Measurements from ENCODE around the gene PTOV1. TPM values are rescaled to one million over a fixed set of nuclear protein-coding genes. Genes with fewer than 3 reads are reported as not detected.

The PTOV1 gene
- total and polyA plus RNA-seq, 2 of the 8 experiments (the other 6 are each of a cell fraction or from before 2014, with no cell fraction given) = 147 to 251 TPM

GRCh38 chr19:49831592-49831991 lies 19.4 kb upstream of the PTOV1 start:
- H2AK5ac ChIP-seq (ENCODE audit: low read depth, low read length) = no peak overlapping the region
- H2BK5ac ChIP-seq (ENCODE audit: low read depth, low read length) = no peak overlapping the region
- no peak overlapping the region for H3K18ac ChIP-seq (ENCODE audit: extremely low read depth, low read length)
- H2BK120ac ChIP-seq (replicated peaks; ENCODE audit: low read depth, low read length) = no peak overlapping the region
- H3K4me1 ChIP-seq (replicated peaks in 1 of 4; ENCODE audit: control insufficient read depth in 3 of 4, insufficient read depth in 4 of 4, low read length in 3 of 4) = no peaks in the 10 kb centered on the region
- DNase-seq (ENCODE audit: low read depth in 1 of 2, low spot score in 2 of 2) (no peak), FAIRE-seq (no peak)
- peaks cover 8% of the 10 kb centered on the region for H3K79me1 ChIP-seq (ENCODE audit: low read depth, low read length)
- WGBS, 2 experiments (ENCODE audit: extremely low coverage in 1 of 2, insufficient coverage in 1 of 2, insufficient read length in 1 of 2, insufficient replicate concordance in 2 of 2, low coverage in 1 of 2, low lambda C conversion rate in 2 of 2, missing lambda C conversion rate in 1 of 2) = 86% methylated on average over 8 of the region's 8 CpGs; no CpG with 5 or more reads in 1 of the 2 experiments
- ChIA-PET POLR2A (ENCODE audit: partially characterized antibody) (interaction anchor here (1.6 to 2.7 kb wide), 2 partner anchors 13 to 19 kb away, joined by 4 to 9 read pairs; partner anchors contain the start of genes MED25 and PTOV1), CTCF (ENCODE audit: partially characterized antibody) (interaction anchor here (1.0 to 2.2 kb wide), 2 partner anchors 19 to 159 kb away, joined by 4 to 6 read pairs; partner anchors contain the start of gene FUZ)
- H3K14ac ChIP-seq (ENCODE audit: insufficient read length) = no peak overlapping the region
- no peak overlapping the region for H3K4ac ChIP-seq (replicated peaks; ENCODE audit: insufficient read length, low read depth, low read length)
- no peak overlapping the region for H2AFZ ChIP-seq (ENCODE audit: low read length)
- H4K20me1 ChIP-seq (replicated peaks in 1 of 2; ENCODE audit: control insufficient read depth in 1 of 2, insufficient read depth in 2 of 2, low read length in 2 of 2) = peaks cover 8 to 12% of the 10 kb centered on the region in 2 experiments
- H2BK12ac ChIP-seq (ENCODE audit: low read depth, low read length) = no peak overlapping the region
- H3K23me2 ChIP-seq (ENCODE audit: low read depth, low read length) = no peaks in the 10 kb centered on the region
- H3K4me3 ChIP-seq (ENCODE audit: extremely low read depth in 1 of 4, insufficient read depth in 2 of 4, low read depth in 3 of 4, low read length in 4 of 4) = no peak overlapping the region
- H3K79me2 ChIP-seq (ENCODE audit: control insufficient read depth in 1 of 2, insufficient read depth in 2 of 2, low read length in 2 of 2) = peaks cover 0 to 3% of the 10 kb centered on the region in 2 experiments; a peak in 1 of 4 replicates
- H3K23ac ChIP-seq (ENCODE audit: insufficient read length) = no peak overlapping the region
- H2BK15ac ChIP-seq (ENCODE audit: low read length) = no peak overlapping the region
- H3K4me2 ChIP-seq (ENCODE audit: insufficient read depth in 1 of 2, low read depth in 2 of 2, low read length in 2 of 2) = no peak overlapping the region
- H3K36me3 ChIP-seq (ENCODE audit: control insufficient read depth in 2 of 4, insufficient read depth in 4 of 4, low read length in 3 of 4) = peaks cover 12 to 37% (median 29%) of the 10 kb centered on the region in 4 experiments; a peak in 6 of 8 replicates
- no peaks in the 10 kb centered on the region for H3K9me3 ChIP-seq (ENCODE audit: insufficient read depth in 2 of 2, low read depth in 1 of 2, low read length in 1 of 2)
- no peak overlapping the region for H4K5ac ChIP-seq (ENCODE audit: insufficient read length, low read depth, low read length)
- no peak overlapping the region for H4K91ac ChIP-seq (replicated peaks; ENCODE audit: insufficient read length, low read length)
- no peaks in the 10 kb centered on the region for H3K27me3 ChIP-seq (replicated peaks in 1 of 4; ENCODE audit: control insufficient read depth in 3 of 4, extremely low read depth in 1 of 4, insufficient read depth in 3 of 4, low read length in 3 of 4)
- H2BK20ac ChIP-seq (ENCODE audit: low read length) = no peak overlapping the region
- no peak overlapping the region; the same call in 1 of the 2 replicates for H4K8ac ChIP-seq (ENCODE audit: extremely low read depth, insufficient read depth, low read length)
- no peak overlapping the region for H3K27ac ChIP-seq (ENCODE audit: low read depth, low read length)
- H3K9ac ChIP-seq (replicated peaks in 1 of 4; ENCODE audit: extremely low read depth in 1 of 4, low read depth in 3 of 4, low read length in 3 of 4) = no peak overlapping the region
- TF ChIP-seq KDM1A (IDR thresholded peaks at IDR 0.05; ENCODE audit: borderline replicate concordance, low read length) = no peak
- no peak for TF ChIP-seq JUND (IDR thresholded peaks at IDR 0.05; ENCODE audit: low read length)
- no peak for TF ChIP-seq ATF2 (IDR thresholded peaks at IDR 0.05; ENCODE audit: low read length)
- TF ChIP-seq KDM4A (IDR thresholded peaks at IDR 0.05; ENCODE audit: low read depth, low read length, severe bottlenecking) = no peak
- TF ChIP-seq HDAC2 (IDR thresholded peaks at IDR 0.05; ENCODE audit: borderline replicate concordance in 1 of 2, low read depth in 2 of 2, low read length in 2 of 2) = no peak
- TF ChIP-seq ATF3 (IDR thresholded peaks at IDR 0.05; ENCODE audit: insufficient read depth, low read depth, low read length) = no peak
- TF ChIP-seq POLR2A (IDR thresholded peaks at IDR 0.05; ENCODE audit: control extremely low read depth in 1 of 2, low read depth in 2 of 2, low read length in 2 of 2) = no peak
- no peak for TF ChIP-seq EGR1 (IDR thresholded peaks at IDR 0.05; ENCODE audit: borderline replicate concordance, low read depth, low read length)
- no peak for TF ChIP-seq SAP30 (IDR thresholded peaks at IDR 0.05; ENCODE audit: insufficient read depth, insufficient replicate concordance, low read length)
- no peak for TF ChIP-seq SUZ12 (IDR thresholded peaks at IDR 0.05; ENCODE audit: low read length)
- H3K56ac ChIP-seq (replicated peaks; ENCODE audit: insufficient read length, low read depth, low read length) = no peak overlapping the region

All from H1 (cell line).